DND-41 (cell line): ENCODE results near the gene ST6GALNAC3.

ENCODE experiments used
- CTCF ChIP-seq: IDR thresholded peaks from 2 replicates; pipeline ENCODE4 v1.5.1; 2012; ENCODE audit warnings: borderline replicate concordance, low read length, moderate library complexity, mild to moderate bottlenecking; ENCODE audit not compliant: poor library complexity, severe bottlenecking; ENCODE audit errors: extremely low read depth
- EZH2 ChIP-seq: IDR thresholded peaks from 3 replicates; pipeline ENCODE4 v1.6.1; 2012; ENCODE audit warnings: borderline replicate concordance, low read depth, mild to moderate bottlenecking, moderate library complexity, low read length, inconsistent platforms; ENCODE audit not compliant: severe bottlenecking

GRCh38 chr1:76254104-76255030 lies 179.8 kb downstream of the ST6GALNAC3 start:
- TF ChIP-seq CTCF = no peak
- TF ChIP-seq EZH2 = no peak
